A549 (cell line): ENCODE measurements around the gene HYOU1.
"Not testable (repeated sequence)": the region's sequence is repeated elsewhere in the genome, so short reads cannot be mapped to it uniquely, and the experiment has no call there.

ENCODE experiments used
- CTCF ChIP-seq: fragments of >200 bp; sonication (Bioruptor Twin); formaldehyde crosslinking; IDR thresholded peaks from 3 replicates; pipeline ENCODE4 v1.5.1; 2016
- MAX ChIP-seq: IDR thresholded peaks from 2 replicates; pipeline ENCODE4 v1.6.1; 2012
- POLR2A ChIP-seq: IDR thresholded peaks from 2 replicates; pipeline ENCODE4 v1.6.1; 2012; ENCODE audit warnings: mild to moderate bottlenecking, low read length

GRCh38 chr11:119017377-119017776 lies 39.6 kb downstream of the HYOU1 start:
- TF ChIP-seq CTCF, MAX, POLR2A: not testable (repeated sequence)
